GM12878 (cell line): Measurements from ENCODE around the gene ETV6. TPM values are rescaled to one million over a fixed set of nuclear protein-coding genes. Genes with fewer than 3 reads are reported as not detected.

ENCODE experiments used
- ATAC-seq: fragments of 200-7000 bp; cut with Tn5 transposase; 3 replicates; pipeline ENCODE4 v1.9.1; 2020; ENCODE audit warnings: mild to moderate bottlenecking, moderate library complexity
- BruUV-seq: library from RNA; stranded (reverse); fragments of 400-500 nt; replicated peaks from 2 replicates; lab custom pipeline; 2021; lab: Mats Ljungman, UMichigan
- CTCF ChIA-PET: fragments of 300-600 bp; sonication (Branson Sonifier 250); formaldehyde crosslinking; extraction: SDS; loops from one replicate; lab custom pipeline; 2021; ENCODE audit warnings: inconsistent platforms; lab: Yijun Ruan, JAX
- POLR2A ChIA-PET: fragments of 350-600 bp; formaldehyde crosslinking; extraction: SDS; loops from one replicate; lab custom pipeline; 2021; ENCODE audit warnings: inconsistent platforms; lab: Charles Lee
- RAD21 ChIA-PET: fragments of 300-600 bp; sonication (Branson Sonifier 250); formaldehyde crosslinking; loops from one replicate; lab custom pipeline; 2023; ENCODE audit warnings: antibody characterized with exemption; ENCODE audit not compliant: unreplicated experiment; lab: Charles Lee
- SMC1A ChIA-PET: fragments of 300-600 bp; sonication (Branson Sonifier 250); formaldehyde crosslinking; loops from one replicate; lab custom pipeline; 2023; ENCODE audit not compliant: unreplicated experiment, uncharacterized antibody; lab: Charles Lee
- DNase-seq: peaks from one replicate; pipeline ENCODE4 v3.0.0-alpha.2; 2011; ENCODE audit warnings: low read depth, low spot score
- FAIRE-seq: peaks from 3 replicates; lab custom pipeline; 2011; peaks lifted over from hg19 to GRCh38; lab: Jason Lieb, UNC
- H2AFZ ChIP-seq: 2 replicates; pipeline ENCODE4 v1.6.0; 2011; ENCODE audit warnings: low read depth, low read length, control low read depth; ENCODE audit not compliant: control insufficient read depth
- H3K27ac ChIP-seq: 2 replicates; pipeline ENCODE4 v1.5.1; 2011; ENCODE audit warnings: control low read depth; ENCODE audit not compliant: control insufficient read depth, insufficient read depth
- H3K27me3 ChIP-seq, 2 experiments: replicated peaks in 1 of 2; 2 replicates each; pipeline versions ENCODE4 v1.6.0 to v1.6.1; 2011; ENCODE audit warnings: low read length in 1 of 2; ENCODE audit not compliant: control insufficient read depth in 2 of 2, insufficient read depth in 2 of 2
- H3K36me3 ChIP-seq, 2 experiments: 2 replicates each; pipeline ENCODE4 v1.5.1; 2011; ENCODE audit warnings: low read length in 1 of 2; ENCODE audit not compliant: control insufficient read depth in 2 of 2, insufficient read depth in 2 of 2
- H3K4me1 ChIP-seq: 2 replicates; pipeline ENCODE4 v1.6.1; 2011; ENCODE audit warnings: mild to moderate bottlenecking, low read length, moderate library complexity, mixed read lengths; ENCODE audit not compliant: control insufficient read depth, insufficient read depth
- H3K4me2 ChIP-seq: 2 replicates; pipeline ENCODE4 v1.6.0; 2011; ENCODE audit warnings: control low read depth; ENCODE audit not compliant: control insufficient read depth, insufficient read depth
- H3K4me3 ChIP-seq: fragments of 200-600 bp; sonication (generic); 2 replicates; pipeline ENCODE4 v1.5.1; 2016
- H3K79me2 ChIP-seq: 2 replicates; pipeline ENCODE4 v1.6.0; 2011; ENCODE audit warnings: low read length; ENCODE audit not compliant: control insufficient read depth, insufficient read depth
- H3K9ac ChIP-seq: 2 replicates; pipeline ENCODE4 v1.8.0; 2011; ENCODE audit warnings: low read length, control low read depth, mixed read lengths; ENCODE audit not compliant: control insufficient read depth, insufficient read depth
- H3K9me3 ChIP-seq: replicated peaks from 3 replicates; pipeline ENCODE4 v1.5.1; 2011; ENCODE audit warnings: mild to moderate bottlenecking, low read length; ENCODE audit not compliant: control insufficient read depth, insufficient read depth
- H4K20me1 ChIP-seq: 2 replicates; pipeline ENCODE4 v1.6.0; 2011; ENCODE audit not compliant: control insufficient read depth, insufficient read depth
- CBFB ChIP-seq: IDR thresholded peaks from 2 replicates; pipeline ENCODE4 v1.6.1; 2016; ENCODE audit warnings: antibody characterized with exemption, low read depth
- CEBPB ChIP-seq, 2 experiments: fragments of 150-350 bp in 1 of 2; IDR thresholded peaks; 2 replicates each; pipeline ENCODE4 v1.6.1; 2012 to 2014; ENCODE audit warnings: low read depth in 2 of 2, low read length in 2 of 2, borderline replicate concordance in 1 of 2, inconsistent platforms in 1 of 2
- CHD1 ChIP-seq: IDR thresholded peaks from 2 replicates; pipeline ENCODE4 v1.6.1; 2012; ENCODE audit warnings: low read depth, low read length, improper control_type of control experiment
- EED ChIP-seq: sonication (generic); IDR thresholded peaks from 2 replicates; pipeline ENCODE4 v1.6.1; 2016; ENCODE audit warnings: antibody characterized with exemption, low read depth
- FOXM1 ChIP-seq: IDR thresholded peaks from 2 replicates; pipeline ENCODE4 v1.6.1; 2012; ENCODE audit warnings: low read depth, mild to moderate bottlenecking, inconsistent platforms, low read length, moderate library complexity
- IKZF1 ChIP-seq: fragments of 450-650 bp; conservative IDR thresholded peaks from 2 replicates; pipeline ENCODE4 v1.6.1; 2017; ENCODE audit warnings: antibody characterized with exemption, mild to moderate bottlenecking
- MTA3 ChIP-seq: IDR thresholded peaks from 2 replicates; pipeline ENCODE4 v1.6.1; 2012; ENCODE audit warnings: low read length, inconsistent platforms, borderline replicate concordance
- MXI1 ChIP-seq: fragments of 150-350 bp; IDR thresholded peaks from 2 replicates; pipeline ENCODE4 v1.6.1; 2011; ENCODE audit warnings: low read depth, mild to moderate bottlenecking, inconsistent platforms, low read length, improper control_type of control experiment
- NR2F1 ChIP-seq: fragments of 450-650 bp; conservative IDR thresholded peaks from 2 replicates; pipeline ENCODE4 v1.6.1; 2017; ENCODE audit warnings: mild to moderate bottlenecking
- PML ChIP-seq: IDR thresholded peaks from 2 replicates; pipeline ENCODE4 v1.6.1; 2012; ENCODE audit warnings: low read length, inconsistent platforms
- POLR2A ChIP-seq: IDR thresholded peaks from 2 replicates; pipeline ENCODE4 v1.6.1; 2011; ENCODE audit warnings: low read depth, mild to moderate bottlenecking, low read length
- SMAD5 ChIP-seq: IDR thresholded peaks from 2 replicates; pipeline ENCODE4 v1.6.1; 2016; ENCODE audit warnings: antibody characterized with exemption, low read depth
- SP1 ChIP-seq: IDR thresholded peaks from one replicate; pipeline ENCODE4 v1.6.1; 2011; ENCODE audit warnings: low read depth, low read length
- STAT1 ChIP-seq: fragments of 450-650 bp; conservative IDR thresholded peaks from 2 replicates; pipeline ENCODE4 v1.6.1; 2014; ENCODE audit warnings: antibody characterized with exemption, mild to moderate bottlenecking
- ZNF207 ChIP-seq: fragments of 450-650 bp; IDR thresholded peaks from 2 replicates; pipeline ENCODE4 v1.6.1; 2014; ENCODE audit warnings: antibody characterized with exemption, mild to moderate bottlenecking, borderline replicate concordance
- ZNF217 ChIP-seq: fragments of 450-650 bp; IDR thresholded peaks from 2 replicates; pipeline ENCODE4 v1.6.1; 2017; ENCODE audit warnings: antibody characterized with exemption, mild to moderate bottlenecking
- WGBS: methylation state at CpG from one replicate; pipeline ENCODE4 v1.1.6; 2016; ENCODE audit warnings: low lambda C conversion rate; ENCODE audit not compliant: insufficient replicate concordance, insufficient coverage; ENCODE audit errors: missing lambda C conversion rate; 5-methylcytosine and 5-hydroxymethylcytosine counted together
- in situ Hi-C: fragments of 300-500 bp; cut with MboI; formaldehyde crosslinking; loops from 9 replicates; pipeline ENCODE4 v1.14.3; 2018; ENCODE audit warnings: mixed read lengths
- intact Hi-C: fragments of 100-400 bp; cut with micrococcal nuclease; formaldehyde crosslinking; loops from one replicate; pipeline ENCODE4 v1.14.2; 2022; ENCODE audit not compliant: unreplicated experiment
- polyA plus RNA-seq, 11 experiments: library from polyadenylated mRNA; depleted of rRNA in 4 of 11; unstranded in 6 of 11; stranded (reverse) in 5 of 11; fragments of >200 nt; fragmentation: Nextera tagmentation in 4 of 11; fragmentation: Illumina TruSeq in 1 of 11; extraction: Ambion mirVana in 4 of 11; extraction: Trizol in 1 of 11; gene quantifications; 1 replicate in 1 of 11; 2 replicates in 10 of 11; pipeline versions ENCODE4 v1.2.1 to v1.2.3, GENCODE V29; 2011 to 2016; ENCODE audit warnings: inconsistent platforms in 2 of 11, missing spikeins in 2 of 11, low read depth in 1 of 11
- total RNA-seq, 4 experiments: library from RNA; depleted of rRNA in 3 of 4; stranded (reverse); fragments of >200 nt in 3 of 4; fragmentation: Illumina TruSeq in 1 of 4; extraction: Trizol in 1 of 4; gene quantifications; 2 replicates each; pipeline versions ENCODE4 v1.2.1 to v1.2.3, GENCODE V29; 2013 to 2021
- TF ChIP-seq, protein P1 (sequence below): fragments of 450-650 bp; IDR thresholded peaks from 2 replicates; pipeline ENCODE4 v1.6.1; 2016; ENCODE audit warnings: mild to moderate bottlenecking
- TF ChIP-seq, protein P2 (sequence below): fragments of 450-650 bp; IDR thresholded peaks from 2 replicates; pipeline ENCODE4 v1.6.1; 2018; ENCODE audit warnings: mild to moderate bottlenecking, low read depth, moderate library complexity; ENCODE audit not compliant: partially characterized antibody
- TF ChIP-seq, protein P3 (sequence below): IDR thresholded peaks from 2 replicates; pipeline ENCODE4 v1.6.1; 2011; ENCODE audit warnings: low read depth, mild to moderate bottlenecking, low read length, moderate library complexity, borderline replicate concordance; ENCODE audit errors: extremely low read depth
- TF ChIP-seq, protein P4 (sequence below): fragments of 150-350 bp; IDR thresholded peaks from 2 replicates; pipeline ENCODE4 v1.6.1; 2014; ENCODE audit warnings: mild to moderate bottlenecking, low read depth, low read length

The ETV6 gene
- total and polyA plus RNA-seq, 10 of the 15 experiments (the other 5 are each of a cell fraction or from before 2014, with no cell fraction given) = 6.6 to 74.8 (median 24.6) TPM

DNA sequence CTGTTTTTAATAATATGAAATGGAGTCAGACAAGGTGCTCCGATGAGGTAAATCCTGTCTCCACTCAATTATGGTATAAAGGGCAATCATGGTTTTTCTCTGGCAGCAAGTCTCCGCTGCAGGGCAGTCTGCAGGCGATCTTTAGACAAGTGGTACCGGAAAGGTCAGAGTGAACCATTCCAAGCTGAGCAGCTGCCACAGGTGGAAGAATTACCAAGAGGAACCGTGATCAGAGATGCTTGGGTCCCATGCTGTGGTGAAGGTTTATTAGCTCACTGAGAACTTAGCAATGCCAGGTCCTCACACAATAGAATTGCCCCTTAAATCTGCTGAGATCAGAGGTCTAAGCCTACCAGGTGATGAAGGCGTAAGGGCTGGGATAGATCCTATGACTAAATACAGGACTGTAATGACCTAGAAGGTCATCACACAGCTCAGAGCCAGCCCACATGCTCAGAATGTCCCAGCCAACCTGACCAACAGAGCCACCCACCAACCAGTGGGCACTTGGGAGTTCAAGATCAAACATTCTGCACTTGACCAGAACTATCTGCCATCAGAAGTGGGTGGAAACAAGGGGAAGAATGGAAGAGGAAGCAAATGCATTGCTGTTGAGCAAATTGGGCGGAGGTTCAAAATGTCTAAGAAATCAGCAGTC lies 246.1 kb downstream of the ETV6 start:
- in situ Hi-C loops = no loop called here
- Histone ChIP-seq H3K27ac (no peak overlapping the region), H3K9me3 (no peaks in the 10 kb centered on the region), H3K4me3 (no peak overlapping the region), H3K4me1 (peaks cover 28% of the 10 kb centered on the region), H3K4me2 (no peak overlapping the region), H3K36me3 (peaks cover 8 to 25% of the 10 kb centered on the region in 2 experiments; a peak in 3 of 4 replicates), H3K79me2 (no peaks in the 10 kb centered on the region), H3K9ac (no peak overlapping the region), H4K20me1 (no peaks in the 10 kb centered on the region), H3K27me3 (no peaks in the 10 kb centered on the region), H2AFZ (no peak overlapping the region)
- DNase-seq = no peak
- ATAC-seq = peak; percentile 59
- 97% methylated on average over 7 of the region's 7 CpGs for WGBS
- no TSS peak for BruUV-seq
- intact Hi-C loops = loop anchor here (5.0 kb wide), 1 partner anchor 313 kb away; no protein-coding TSS in a partner anchor
- ChIA-PET CTCF (interaction anchor here (0.6 to 1.1 kb wide), 3 partner anchors 17 to 114 kb away, joined by 3 read pairs; no protein-coding TSS in a partner anchor), SMC1A (interaction anchor here (0.7 to 1.7 kb wide), 2 partner anchors 58 to 83 kb away, joined by 3 to 4 read pairs; no protein-coding TSS in a partner anchor), RAD21 (no interaction called here), POLR2A (no interaction called here)
- FAIRE-seq = no peak
- TF ChIP-seq FOXM1 = no peak
- TF ChIP-seq MTA3 = peak; percentile 43; the same call in 1 of the 2 replicates
- TF ChIP-seq PML = 0 out of 2 replicates have a peak, but pooled peaks have one; percentile 26
- no peak for TF ChIP-seq CBFB
- TF ChIP-seq POLR2A = peak; percentile 44; the same call in 1 of the 2 replicates
- no peak for TF ChIP-seq CEBPB (IDR thresholded peaks at IDR 0.05; ENCODE audit: borderline replicate concordance in 1 of 2, low read depth in 2 of 2, low read length in 2 of 2)
- TF ChIP-seq, protein P1, sequence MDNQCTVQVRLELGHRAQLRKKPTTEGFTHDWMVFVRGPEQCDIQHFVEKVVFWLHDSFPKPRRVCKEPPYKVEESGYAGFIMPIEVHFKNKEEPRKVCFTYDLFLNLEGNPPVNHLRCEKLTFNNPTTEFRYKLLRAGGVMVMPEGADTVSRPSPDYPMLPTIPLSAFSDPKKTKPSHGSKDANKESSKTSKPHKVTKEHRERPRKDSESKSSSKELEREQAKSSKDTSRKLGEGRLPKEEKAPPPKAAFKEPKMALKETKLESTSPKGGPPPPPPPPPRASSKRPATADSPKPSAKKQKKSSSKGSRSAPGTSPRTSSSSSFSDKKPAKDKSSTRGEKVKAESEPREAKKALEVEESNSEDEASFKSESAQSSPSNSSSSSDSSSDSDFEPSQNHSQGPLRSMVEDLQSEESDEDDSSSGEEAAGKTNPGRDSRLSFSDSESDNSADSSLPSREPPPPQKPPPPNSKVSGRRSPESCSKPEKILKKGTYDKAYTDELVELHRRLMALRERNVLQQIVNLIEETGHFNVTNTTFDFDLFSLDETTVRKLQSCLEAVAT = no peak
- no peak for TF ChIP-seq ZNF217
- no peak for TF ChIP-seq CHD1
- TF ChIP-seq ZNF207 = no peak
- TF ChIP-seq SP1 = no peak
- peak; percentile 50; the same call in 1 of the 2 replicates for TF ChIP-seq NR2F1
- TF ChIP-seq, protein P2, sequence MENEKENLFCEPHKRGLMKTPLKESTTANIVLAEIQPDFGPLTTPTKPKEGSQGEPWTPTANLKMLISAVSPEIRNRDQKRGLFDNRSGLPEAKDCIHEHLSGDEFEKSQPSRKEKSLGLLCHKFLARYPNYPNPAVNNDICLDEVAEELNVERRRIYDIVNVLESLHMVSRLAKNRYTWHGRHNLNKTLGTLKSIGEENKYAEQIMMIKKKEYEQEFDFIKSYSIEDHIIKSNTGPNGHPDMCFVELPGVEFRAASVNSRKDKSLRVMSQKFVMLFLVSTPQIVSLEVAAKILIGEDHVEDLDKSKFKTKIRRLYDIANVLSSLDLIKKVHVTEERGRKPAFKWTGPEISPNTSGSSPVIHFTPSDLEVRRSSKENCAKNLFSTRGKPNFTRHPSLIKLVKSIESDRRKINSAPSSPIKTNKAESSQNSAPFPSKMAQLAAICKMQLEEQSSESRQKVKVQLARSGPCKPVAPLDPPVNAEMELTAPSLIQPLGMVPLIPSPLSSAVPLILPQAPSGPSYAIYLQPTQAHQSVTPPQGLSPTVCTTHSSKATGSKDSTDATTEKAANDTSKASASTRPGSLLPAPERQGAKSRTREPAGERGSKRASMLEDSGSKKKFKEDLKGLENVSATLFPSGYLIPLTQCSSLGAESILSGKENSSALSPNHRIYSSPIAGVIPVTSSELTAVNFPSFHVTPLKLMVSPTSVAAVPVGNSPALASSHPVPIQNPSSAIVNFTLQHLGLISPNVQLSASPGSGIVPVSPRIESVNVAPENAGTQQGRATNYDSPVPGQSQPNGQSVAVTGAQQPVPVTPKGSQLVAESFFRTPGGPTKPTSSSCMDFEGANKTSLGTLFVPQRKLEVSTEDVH = no peak
- TF ChIP-seq EED = no peak
- TF ChIP-seq IKZF1 = no peak
- no peak for TF ChIP-seq MXI1
- TF ChIP-seq, protein P3, sequence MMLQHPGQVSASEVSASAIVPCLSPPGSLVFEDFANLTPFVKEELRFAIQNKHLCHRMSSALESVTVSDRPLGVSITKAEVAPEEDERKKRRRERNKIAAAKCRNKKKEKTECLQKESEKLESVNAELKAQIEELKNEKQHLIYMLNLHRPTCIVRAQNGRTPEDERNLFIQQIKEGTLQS = no peak
- no peak for TF ChIP-seq STAT1
- TF ChIP-seq, protein P4, sequence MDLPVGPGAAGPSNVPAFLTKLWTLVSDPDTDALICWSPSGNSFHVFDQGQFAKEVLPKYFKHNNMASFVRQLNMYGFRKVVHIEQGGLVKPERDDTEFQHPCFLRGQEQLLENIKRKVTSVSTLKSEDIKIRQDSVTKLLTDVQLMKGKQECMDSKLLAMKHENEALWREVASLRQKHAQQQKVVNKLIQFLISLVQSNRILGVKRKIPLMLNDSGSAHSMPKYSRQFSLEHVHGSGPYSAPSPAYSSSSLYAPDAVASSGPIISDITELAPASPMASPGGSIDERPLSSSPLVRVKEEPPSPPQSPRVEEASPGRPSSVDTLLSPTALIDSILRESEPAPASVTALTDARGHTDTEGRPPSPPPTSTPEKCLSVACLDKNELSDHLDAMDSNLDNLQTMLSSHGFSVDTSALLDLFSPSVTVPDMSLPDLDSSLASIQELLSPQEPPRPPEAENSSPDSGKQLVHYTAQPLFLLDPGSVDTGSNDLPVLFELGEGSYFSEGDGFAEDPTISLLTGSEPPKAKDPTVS = no peak
- 0 out of 2 replicates have a peak, but pooled peaks have one; percentile 16 for TF ChIP-seq SMAD5
